Stimulated activated naive CD8-positive, alpha-beta T cell treated with anti-CD3 and anti-CD28 coated beads, Interleukin-15, Interleukin-2, amounts not matched to agents 100 U/mL and 50 U/mL, for 24 hours (primary cell): ENCODE data around the gene HAGHL.
A peak's percentile ranks its signal among the peaks of the same experiment; 100 is the strongest.

ENCODE experiments used
- ATAC-seq: fragments of 150-1000 bp; cut with Tn5 transposase; one replicate; pipeline ENCODE4 v1.10.0; 2021
- DNase-seq: peaks from one replicate; pipeline ENCODE4 v3.0.0; 2021

Gene HAGHL

DNA sequence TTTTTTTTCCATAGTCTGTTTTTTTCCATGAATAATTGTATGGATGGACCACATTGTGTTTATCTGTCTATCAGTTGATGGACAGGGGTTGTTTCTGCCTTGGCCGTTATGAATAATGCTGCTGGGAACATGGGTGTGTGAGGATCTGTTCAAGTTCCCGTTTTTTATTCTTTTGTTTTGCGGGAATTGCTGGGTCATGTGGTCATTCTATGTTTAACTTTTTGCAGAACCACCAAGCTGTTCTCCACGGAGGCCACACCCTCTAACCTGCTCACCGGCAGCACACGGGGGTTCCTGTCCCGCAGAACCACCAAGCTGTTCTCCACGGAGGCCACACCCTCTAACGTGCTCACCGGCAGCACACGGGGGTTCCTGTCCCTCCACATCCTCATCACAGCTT lies 27.8 kb downstream of the HAGHL start:
- ATAC-seq (no peak), DNase-seq (no peak)

DNA sequence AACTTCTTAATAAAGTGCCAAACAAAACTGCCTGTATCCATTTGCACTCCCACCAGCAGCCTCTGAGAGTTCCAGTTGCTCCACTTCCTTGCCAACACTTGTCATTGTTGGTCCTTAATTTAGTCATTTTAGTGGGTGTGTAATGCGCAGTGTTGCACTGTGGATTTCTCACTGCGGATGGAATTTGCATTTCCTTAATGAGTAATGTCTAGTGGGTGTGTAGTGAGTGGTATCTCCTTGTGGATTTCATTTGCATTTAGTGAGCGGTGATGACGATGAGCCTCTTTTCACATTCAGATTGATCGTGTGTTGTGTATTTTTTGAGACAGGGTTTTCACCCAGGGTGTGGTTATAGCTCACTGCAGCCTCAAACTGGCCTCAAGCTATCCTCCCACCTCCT lies 29.5 kb downstream of the HAGHL start:
- ATAC-seq, result peak; percentile 53
- DNase-seq, result no peak

DNA sequence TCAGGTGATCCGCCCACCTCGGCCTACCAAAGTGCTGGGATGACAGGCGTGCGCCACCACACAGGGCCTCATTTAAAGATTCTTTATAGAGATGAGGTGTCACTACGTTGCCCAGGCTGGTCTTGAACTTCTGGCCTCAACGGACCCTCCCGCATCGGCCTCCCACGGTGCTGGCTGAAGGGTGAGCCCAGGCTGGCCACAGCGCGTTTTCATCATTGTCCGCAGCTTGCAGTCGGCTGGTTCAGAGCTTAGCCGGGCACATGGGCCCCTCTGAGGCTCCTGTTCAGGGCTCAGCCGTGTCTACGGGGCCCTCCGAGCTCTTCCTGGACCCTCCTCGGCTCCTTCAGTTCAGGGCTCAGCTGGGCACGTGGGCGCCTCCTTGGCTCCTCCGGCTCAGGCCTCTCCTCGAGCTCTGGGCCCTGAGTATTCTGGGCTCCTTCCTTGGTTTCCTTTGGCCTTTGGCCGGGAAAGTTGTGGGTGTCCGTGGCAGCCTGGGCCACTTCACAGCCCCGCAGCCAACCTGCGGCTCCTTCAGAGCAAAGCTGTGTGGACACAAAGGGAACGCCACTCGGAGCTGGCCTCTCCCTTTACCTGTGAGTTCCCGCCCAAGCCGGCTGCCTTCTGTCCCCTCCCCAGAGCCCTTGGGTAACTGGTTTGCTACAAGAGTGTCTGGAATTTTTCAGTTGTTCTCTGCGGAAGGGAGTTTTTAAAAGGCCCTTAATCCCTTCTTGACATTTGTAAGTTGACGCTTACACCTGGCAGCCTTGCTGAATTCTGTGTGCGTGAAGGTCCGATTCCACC lies 32.4 kb downstream of the HAGHL start:
- no peak for ATAC-seq
- DNase-seq, result no peak

DNA sequence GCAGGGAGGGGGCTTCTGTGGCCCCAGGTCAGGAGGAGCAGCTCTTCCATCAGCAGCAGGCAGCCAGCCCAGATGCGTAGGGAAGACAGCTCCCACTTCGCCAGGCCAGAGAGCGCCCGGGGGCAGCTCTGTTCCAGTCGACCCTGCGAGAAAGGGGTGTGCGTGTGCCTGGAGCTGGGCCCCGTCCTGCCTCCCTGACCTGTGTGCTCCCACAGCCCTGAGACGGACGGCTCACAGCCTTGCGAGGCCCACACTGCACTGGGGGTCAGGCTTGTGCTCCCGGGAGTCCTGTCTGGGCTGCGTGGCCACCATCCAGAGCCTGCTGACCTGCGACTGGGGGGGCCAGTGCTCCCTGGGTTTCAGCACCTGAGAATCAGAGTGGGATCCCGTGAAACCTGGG lies 33.2 kb downstream of the HAGHL start:
- no peak for ATAC-seq
- DNase-seq, result no peak

DNA sequence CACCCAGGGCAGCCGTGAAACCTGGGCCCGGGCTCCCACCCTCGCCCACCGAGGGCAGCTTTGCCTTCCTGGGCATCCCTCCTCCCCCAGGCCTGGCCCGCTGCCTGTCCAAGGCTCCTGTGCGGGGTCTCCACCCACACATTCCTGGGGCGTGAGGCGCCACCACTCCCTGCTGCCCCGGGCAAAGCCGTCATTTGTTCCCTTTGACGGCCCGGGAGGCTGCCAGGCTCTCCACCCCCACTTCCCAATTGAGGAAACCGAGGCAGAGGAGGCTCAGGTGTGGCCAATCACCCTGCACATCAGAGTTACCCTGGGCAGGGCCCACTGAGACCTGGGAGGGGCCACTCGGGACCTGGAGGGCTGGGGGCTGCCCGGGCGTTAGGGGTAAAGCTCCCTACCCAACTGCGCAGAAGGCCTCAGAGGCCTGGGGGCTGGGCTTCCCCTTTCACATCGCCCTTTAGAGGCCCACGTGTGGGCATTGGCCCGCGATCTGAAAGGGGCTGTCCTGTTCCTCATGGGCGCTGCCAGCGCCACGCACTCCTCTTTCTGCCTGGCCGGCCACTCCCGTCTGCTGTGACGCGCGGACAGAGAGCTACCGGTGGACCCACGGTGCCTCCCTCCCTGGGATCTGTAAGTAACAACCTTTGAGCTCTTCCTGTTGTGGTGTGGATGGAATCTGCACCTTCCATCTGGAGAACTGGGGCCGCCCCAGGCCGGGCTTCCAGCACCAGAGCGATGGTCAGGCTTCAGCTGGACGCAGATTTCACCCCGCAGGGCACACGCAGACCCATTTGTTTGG lies 33.8 kb downstream of the HAGHL start, which contains the start of gene MSLN:
Gene MSLN, plus strand, starts transcription at position 190 of the 799 bp plus-strand sequence. CDS start 1,947 bp downstream, outside the sequence.
- DNase-seq, result no peak
- ATAC-seq, result no peak

DNA sequence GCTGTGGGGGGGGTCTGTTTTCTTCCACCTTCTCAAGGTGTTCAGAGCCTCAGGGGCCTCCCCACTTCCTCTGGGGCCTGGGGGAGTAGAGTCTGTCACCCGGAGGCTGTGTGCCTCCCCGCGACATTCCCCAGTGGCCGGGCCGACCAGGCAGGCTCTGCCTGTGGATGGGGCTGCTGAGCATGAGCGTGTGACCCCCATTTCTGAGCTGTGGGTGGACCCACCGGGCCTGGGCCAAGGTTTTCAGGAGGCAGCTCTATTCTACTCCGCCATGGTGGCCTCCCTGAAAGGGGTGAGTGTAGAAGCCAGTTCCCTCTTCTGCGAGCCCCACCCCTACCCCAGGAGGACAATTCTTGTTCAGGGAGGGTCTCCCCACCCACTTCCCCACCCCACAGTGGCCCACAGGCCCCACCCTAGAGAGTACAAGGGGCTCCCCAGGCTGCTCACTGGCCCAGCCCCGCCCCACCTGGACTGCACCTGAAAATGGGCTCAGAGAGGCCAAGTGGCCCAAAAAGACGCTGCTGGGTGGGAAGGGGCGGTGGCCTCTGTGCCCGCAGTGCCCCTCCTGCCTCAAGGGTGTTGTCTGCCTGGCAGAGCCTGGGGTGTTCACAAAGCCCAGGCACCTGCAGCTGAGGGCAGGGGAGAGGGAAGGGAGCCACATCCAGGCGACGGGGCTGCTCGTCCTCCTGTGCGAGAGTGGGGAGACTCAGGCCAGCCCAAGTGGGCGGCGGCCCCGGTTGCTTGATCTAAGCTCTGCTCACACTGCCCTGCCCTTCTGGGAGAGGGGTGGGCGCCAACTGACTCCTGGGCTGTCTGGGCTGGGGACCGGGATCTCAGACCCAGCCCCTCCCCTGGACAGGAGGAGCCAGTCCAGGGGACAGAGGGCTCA lies 35.0 kb downstream of the HAGHL start:
- no peak for ATAC-seq
- DNase-seq, result no peak

DNA sequence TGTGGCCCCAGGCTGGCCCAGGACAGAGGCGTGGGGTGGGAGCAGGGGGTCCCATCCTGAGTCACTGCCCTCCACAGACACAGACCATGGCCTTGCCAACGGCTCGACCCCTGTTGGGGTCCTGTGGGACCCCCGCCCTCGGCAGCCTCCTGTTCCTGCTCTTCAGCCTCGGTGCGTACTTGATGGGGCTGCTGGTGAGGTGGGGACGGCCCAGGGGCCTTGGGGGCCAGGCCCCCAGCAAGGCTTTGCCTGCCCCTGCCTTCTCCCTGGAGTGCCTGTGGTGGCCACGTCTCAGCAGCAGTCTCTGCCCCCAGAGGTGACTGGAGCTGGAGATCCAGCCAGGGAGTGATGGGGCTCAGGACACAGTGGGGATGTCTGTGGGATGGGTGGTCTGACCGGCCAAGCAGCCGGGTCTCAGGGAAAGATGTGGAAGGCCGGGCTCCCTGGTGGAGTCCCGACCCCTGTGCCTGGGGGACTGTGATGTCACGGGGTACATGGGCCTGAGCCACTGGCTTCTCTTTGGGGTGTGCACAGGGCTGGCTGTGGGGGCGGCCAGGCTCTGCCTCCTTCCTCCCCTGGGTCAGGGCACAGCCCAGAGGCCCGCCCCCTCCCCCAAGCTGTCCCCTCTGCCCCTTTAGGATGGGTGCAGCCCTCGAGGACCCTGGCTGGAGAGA lies 35.8 kb downstream of the HAGHL start:
- ATAC-seq (no peak), DNase-seq (no peak)

DNA sequence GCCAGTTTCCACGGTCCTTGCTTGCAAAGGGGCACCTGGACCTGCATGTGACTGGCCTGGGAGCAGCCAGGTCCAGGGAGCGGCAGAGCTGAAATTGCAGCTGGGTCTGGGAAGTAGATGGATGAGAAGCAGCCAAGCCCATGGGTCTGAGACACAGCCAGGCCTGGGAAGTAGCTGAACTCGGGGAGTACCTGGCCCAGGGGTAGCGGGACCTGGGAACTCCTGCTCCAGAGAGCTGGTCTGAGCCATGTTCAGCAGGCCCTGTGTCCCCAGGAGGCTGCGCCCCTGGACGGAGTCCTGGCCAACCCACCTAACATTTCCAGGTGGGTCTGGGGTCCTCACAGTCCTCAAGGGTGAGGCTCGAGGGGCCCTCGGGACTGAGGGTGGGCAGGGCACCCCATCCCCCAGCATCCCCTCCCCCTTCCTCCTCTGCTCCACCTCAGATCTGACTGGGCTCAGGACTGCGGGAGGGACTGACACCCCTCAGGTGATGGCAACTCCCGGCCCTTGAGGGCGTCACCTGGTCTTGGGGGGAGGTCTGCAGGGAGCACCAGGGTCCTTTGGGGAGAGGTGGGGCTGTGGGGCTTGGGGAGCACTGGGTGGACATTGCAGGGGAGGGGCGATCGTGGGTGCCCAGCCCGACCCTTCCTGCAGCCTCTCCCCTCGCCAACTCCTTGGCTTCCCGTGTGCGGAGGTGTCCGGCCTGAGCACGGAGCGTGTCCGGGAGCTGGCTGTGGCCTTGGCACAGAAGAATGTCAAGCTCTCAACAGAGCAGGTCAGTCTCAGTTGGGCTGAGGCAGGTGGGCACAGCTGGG lies 36.7 kb downstream of the HAGHL start:
- no peak for ATAC-seq

DNA sequence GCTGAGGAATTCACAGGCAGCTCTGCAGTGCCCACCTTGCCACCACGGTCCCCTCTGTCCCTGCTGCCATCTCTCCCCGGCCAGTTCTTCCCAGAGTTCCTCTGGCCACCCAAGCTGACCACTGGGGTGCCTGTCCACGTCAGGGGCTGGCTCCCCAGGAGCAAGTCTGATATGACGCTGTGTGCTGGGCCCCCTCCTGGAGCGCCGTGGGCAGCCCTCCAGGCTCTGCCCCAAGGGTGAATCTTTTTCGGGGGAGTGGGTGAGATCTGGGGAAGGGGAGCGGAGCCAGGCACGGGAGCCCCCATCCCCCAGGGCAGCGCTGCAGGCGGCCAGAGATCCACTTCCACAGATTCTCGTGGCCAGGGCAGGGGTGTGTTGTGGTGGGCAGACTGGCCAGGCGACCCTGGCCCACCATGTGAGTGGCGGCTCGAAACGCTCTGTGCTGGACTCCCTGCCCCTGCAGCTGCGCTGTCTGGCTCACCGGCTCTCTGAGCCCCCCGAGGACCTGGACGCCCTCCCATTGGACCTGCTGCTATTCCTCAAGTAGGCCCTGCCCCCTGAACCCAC lies 37.4 kb downstream of the HAGHL start:
- no peak for DNase-seq
- no peak for ATAC-seq

More for the DNA sequence above, 36.7 kb downstream of the HAGHL start:
- DNase-seq, result no peak

DNA sequence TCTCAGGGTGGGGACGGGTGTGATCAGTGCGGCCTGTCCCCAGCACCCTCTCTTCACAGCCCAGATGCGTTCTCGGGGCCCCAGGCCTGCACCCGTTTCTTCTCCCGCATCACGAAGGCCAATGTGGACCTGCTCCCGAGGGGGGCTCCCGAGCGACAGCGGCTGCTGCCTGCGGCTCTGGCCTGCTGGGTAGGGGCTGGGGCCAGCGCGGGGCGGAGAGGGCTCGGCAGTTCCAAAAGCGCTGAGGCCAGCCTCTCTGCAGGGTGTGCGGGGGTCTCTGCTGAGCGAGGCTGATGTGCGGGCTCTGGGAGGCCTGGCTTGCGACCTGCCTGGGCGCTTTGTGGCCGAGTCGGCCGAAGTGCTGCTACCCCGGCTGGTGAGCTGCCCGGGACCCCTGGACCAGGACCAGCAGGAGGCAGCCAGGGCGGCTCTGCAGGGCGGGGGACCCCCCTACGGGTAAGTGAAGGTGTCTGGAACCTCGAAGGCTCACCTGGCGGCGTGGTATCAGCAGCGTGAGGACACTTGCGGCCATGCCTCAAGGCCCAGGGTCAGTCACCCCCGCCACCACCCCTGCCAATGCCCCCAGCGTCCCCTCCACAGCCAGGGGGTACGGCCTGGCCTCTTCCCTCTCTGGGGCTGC lies 38.1 kb downstream of the HAGHL start:
- ATAC-seq, result no peak
- DNase-seq, result no peak

DNA sequence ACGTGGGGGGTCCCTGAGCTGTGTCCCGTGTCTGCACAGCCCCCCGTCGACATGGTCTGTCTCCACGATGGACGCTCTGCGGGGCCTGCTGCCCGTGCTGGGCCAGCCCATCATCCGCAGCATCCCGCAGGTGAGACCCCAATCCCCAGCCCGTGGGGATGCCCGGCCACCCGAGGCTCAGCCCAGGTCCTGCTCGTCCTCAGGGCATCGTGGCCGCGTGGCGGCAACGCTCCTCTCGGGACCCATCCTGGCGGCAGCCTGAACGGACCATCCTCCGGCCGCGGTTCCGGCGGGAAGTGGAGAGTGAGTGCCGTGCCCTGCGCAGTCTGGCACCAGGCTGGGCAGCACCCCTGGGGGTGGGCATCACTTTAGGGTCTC lies 38.6 kb downstream of the HAGHL start:
- DNase-seq (no peak), ATAC-seq (no peak)

DNA sequence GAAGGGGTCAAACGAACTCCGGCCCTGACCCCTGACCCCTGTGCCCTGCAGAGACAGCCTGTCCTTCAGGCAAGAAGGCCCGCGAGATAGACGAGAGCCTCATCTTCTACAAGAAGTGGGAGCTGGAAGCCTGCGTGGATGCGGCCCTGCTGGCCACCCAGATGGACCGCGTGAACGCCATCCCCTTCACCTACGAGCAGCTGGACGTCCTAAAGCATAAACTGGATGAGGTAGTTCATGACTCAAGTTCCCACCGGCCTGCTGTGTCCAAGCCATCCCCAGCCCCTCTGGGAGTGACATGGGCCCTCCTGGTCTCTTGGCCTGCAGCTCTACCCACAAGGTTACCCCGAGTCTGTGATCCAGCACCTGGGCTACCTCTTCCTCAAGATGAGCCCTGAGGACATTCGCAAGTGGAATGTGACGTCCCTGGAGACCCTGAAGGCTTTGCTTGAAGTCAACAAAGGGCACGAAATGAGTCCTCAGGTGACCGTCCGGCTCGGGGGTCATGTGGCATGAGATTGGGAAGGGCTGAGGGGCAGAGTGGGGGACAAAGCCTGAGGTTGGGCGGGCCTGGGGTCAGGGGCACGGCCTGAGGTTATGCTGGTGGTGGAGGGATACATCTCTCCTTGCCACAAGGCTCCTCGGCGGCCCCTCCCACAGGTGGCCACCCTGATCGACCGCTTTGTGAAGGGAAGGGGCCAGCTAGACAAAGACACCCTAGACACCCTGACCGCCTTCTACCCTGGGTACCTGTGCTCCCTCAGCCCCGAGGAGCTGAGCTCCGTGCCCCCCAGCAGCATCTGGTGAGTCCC lies 39.3 kb downstream of the HAGHL start:
- no peak for DNase-seq
- no peak for ATAC-seq

DNA sequence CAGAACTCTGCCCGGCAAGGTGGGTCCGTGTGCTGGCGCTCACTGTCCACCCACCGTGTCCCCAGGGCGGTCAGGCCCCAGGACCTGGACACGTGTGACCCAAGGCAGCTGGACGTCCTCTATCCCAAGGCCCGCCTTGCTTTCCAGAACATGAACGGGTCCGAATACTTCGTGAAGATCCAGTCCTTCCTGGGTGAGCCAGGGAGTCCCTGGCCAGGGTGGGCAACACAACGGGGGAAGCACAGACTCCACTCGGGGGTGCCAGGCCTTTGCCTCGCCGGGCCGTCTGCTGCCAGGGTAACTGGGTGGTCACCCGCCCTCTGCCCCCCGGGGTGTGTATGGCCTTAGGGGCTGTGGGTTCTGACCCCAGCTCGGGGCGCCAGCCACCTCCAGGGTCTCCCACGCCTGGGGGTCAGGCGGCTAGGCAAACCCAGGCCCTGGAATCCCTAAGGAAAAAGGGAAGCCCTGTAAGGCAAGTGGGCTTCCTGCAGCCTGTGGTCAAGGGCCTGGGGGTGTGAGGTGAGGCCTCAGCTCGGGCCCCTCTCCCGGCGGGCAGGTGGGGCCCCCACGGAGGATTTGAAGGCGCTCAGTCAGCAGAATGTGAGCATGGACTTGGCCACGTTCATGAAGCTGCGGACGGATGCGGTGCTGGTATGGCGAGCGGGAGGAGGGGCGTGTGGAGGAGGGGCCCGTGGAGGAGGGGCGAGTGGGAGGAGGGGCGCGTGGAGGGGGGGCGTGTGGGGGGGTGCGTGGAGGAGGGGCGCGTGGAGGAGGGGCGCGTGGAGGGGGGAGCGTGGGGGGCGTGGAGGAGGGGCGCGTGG lies 40.1 kb downstream of the HAGHL start:
- ATAC-seq, result no peak
- DNase-seq, result no peak

DNA sequence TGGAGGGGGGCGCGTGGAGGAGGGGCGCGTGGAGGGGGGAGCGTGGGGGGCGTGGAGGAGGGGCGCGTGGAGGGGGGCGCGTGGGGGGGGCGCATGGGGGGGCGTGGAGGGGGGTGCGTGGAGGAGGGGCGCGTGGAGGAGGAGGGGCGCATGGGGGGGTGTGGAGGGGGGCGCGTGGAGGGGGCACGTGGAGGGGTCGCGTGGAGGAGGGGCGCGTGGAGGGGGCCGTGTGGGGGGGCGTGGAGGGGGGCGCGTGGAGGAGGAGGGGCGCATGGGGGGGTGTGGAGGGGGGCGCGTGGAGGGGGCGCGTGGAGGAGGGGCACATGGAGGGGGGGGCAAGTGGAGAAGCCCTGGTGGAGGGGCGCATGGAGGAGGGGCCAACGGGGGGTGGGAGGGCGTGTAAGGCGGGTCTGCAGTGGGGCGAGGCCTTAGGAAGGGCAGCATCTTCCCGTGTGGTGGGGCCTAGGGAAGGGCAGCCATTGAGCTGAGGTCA lies 40.9 kb downstream of the HAGHL start:
- DNase-seq (no peak), ATAC-seq (no peak)

DNA sequence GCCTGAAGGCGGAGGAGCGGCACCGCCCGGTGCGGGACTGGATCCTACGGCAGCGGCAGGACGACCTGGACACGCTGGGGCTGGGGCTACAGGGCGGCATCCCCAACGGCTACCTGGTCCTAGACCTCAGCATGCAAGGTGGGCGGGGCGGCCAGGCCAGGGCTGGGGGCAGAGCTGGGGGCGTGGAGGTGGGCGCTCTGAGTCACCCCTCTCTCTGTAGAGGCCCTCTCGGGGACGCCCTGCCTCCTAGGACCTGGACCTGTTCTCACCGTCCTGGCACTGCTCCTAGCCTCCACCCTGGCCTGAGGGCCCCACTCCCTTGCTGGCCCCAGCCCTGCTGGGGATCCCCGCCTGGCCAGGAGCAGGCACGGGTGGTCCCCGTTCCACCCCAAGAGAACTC lies 41.5 kb downstream of the HAGHL start:
- ATAC-seq (no peak), DNase-seq (no peak)

DNA sequence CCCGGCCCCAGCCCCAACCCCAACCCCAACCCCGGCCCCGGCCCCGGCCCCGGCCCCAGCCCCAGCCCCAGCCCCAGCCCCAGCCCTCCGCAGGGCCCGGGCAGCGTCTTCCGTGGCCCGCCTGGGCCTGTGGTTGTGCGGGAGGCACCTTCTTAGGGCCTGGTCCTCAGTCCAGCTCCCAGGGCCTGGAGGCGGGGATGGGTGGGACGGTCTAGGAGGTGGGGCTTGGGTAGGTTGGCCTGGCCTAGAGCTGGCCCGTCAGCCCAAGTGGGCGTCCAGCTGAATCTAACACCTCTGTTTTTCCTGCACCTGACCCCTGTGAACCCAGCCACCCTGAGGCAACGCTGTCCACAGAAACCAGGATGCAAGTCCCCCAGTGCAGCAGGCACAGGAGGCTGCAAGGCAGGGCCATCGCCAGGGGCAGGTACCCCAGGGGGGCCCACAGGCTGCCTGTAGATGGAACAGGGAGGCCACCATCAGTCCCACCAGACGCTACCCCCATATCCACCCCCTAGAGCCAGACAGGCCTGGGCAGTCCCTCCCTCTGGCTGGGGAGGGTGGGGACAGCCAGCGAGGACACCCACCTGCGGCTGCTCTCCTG lies 42.4 kb downstream of the HAGHL start:
- ATAC-seq (no peak), DNase-seq (no peak)

DNA sequence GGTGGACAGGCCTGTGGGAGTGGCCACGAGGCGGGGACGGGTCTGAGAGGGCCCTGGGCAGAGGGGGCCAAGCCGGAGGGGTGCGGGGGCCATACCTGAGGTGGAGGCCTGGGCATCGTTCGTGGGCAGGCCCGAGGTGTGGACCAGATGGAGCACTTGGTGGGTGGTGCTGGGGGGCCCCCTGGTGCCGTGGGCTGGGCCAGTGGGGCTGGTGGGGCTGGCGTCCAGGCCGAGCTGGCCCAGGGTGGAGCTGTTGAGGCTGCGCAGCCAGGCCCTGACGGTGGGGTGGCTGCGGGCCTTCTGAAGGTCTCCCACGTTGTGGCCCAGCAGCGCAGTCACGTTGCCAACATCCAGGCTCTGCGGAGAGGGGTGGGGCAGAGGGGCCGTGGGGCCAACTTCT lies 43.0 kb downstream of the HAGHL start:
- DNase-seq (no peak), ATAC-seq (no peak)

DNA sequence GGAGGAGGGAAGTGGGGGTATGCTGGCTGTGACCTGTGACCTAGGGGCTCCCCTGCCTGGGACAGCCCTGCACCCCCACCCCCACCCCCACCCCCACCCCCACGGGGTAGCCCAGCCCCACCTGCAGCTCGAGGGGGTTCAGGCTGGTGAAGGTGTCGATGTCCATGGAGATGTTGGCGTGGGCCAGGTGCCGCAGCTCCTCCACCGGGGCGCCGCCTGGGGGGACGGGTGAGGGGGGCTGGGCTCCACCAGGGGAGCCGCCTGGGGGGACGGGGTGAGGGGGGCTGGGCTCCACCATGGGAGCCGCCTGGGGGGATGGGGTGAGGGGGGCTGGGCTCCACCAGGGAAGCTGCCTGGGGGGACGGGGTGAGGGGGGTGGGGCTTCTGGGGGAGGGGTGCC lies 43.5 kb downstream of the HAGHL start:
- ATAC-seq (no peak), DNase-seq (no peak)
